ENCODE data around the gene LUZP2. TPM values are rescaled to one million over a fixed set of nuclear protein-coding genes. Genes with fewer than 3 reads are reported as not detected.

The LUZP2 gene
- total and polyA plus RNA-seq, 2 of the 8 experiments (the other 6 are each of a cell fraction or from before 2014, with no cell fraction given), result 0.79 to 1.5 TPM

DNA sequence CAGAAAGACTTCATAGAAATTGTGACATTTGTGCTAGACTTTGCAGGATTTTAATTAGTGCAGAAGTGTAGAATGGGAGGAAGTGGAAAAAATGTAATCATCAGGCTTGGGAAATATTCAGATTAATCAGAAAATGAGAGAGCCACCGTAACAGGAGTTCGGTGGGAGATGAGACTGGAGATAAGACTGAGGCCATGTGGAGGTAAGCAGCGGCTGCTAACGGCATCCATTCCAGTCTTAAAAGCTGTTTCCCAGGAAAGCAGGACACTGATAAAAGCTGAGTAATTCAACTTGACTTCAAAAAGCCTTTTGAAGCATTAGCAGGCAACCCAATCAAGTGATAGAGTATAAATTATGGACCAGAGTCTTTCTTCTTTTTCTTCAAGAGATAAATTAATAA lies 369.9 kb downstream of the LUZP2 start (continued):
- TF ChIP-seq, protein P1, sequence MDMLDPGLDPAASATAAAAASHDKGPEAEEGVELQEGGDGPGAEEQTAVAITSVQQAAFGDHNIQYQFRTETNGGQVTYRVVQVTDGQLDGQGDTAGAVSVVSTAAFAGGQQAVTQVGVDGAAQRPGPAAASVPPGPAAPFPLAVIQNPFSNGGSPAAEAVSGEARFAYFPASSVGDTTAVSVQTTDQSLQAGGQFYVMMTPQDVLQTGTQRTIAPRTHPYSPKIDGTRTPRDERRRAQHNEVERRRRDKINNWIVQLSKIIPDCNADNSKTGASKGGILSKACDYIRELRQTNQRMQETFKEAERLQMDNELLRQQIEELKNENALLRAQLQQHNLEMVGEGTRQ (IDR thresholded peaks at IDR 0.05; ENCODE audit: low read length), result no peak
- no peak for TF ChIP-seq SRF (IDR thresholded peaks at IDR 0.05; ENCODE audit: low read depth, low read length)
- TF ChIP-seq CEBPB (IDR thresholded peaks at IDR 0.05; ENCODE audit: low read depth, low read length), result no peak
- no peak for TF ChIP-seq CHD1 (IDR thresholded peaks at IDR 0.05; ENCODE audit: low read depth, low read length)
- no peak for TF ChIP-seq BRCA1 (IDR thresholded peaks at IDR 0.05; ENCODE audit: low read depth, low read length)

Data from H1 (cell line).